ENCODE data around the gene PWWP2B.

DNA sequence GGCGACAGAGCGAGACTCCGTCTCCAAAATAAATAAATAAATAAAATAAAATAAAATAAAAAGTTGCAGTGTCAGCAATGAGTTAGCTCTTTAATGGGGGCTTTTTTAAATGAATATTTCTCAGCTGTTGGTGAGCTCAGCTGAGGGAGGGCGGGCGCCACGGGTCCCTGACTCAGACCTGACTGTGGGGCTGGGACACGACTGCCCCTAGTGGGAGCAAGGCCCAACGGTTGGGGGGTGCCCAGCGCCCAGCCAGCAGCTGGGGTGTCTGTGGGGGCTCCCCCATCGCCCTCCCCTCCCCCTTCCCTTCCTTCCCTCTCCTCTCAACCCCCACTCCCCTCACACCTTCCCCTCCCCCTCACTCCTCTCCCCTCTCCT lies 46.6 kb downstream of the PWWP2B start:
- TF ChIP-seq POLR2A (IDR thresholded peaks at IDR 0.05; ENCODE audit: low read depth, low read length): no peak
- no peak for TF ChIP-seq POLR2AphosphoS5 (IDR thresholded peaks at IDR 0.05; ENCODE audit: low read depth, low read length)

Data from GM12891 (cell line).